Osteoblast (primary cell): ENCODE results near the gene SLC25A11. TPM values are rescaled to one million over a fixed set of nuclear protein-coding genes. Genes with fewer than 3 reads are reported as not detected.

Experiments used
- DNase-seq: peaks from one replicate; pipeline ENCODE4 v3.0.0; 2011; ENCODE audit warnings: low spot score, mixed read lengths; ENCODE audit not compliant: insufficient read length; ENCODE audit errors: missing footprints
- H2AFZ ChIP-seq: 2 replicates; pipeline ENCODE4 v1.6.0; 2011; ENCODE audit warnings: mild to moderate bottlenecking, low read length
- H3K27ac ChIP-seq: 2 replicates; pipeline ENCODE4 v1.5.1; 2011; ENCODE audit warnings: mild to moderate bottlenecking, low read depth, low read length, moderate library complexity
- H3K27me3 ChIP-seq: 2 replicates; pipeline ENCODE4 v1.6.0; 2012; ENCODE audit warnings: mild to moderate bottlenecking, control low read depth, inconsistent platforms, low read length, moderate library complexity; ENCODE audit not compliant: insufficient read depth
- H3K36me3 ChIP-seq: 2 replicates; pipeline ENCODE4 v1.5.1; 2011; ENCODE audit warnings: mild to moderate bottlenecking, low read length, control low read depth, moderate library complexity; ENCODE audit not compliant: insufficient read depth
- H3K4me1 ChIP-seq: 2 replicates; pipeline ENCODE4 v1.5.1; 2011; ENCODE audit warnings: mild to moderate bottlenecking, low read length, control low read depth, moderate library complexity; ENCODE audit not compliant: insufficient read depth
- H3K4me2 ChIP-seq: 2 replicates; pipeline ENCODE4 v1.6.0; 2011; ENCODE audit warnings: mild to moderate bottlenecking, low read length; ENCODE audit not compliant: insufficient read depth
- H3K4me3 ChIP-seq: fragments of 200-600 bp; sonication (generic); 3 replicates; pipeline ENCODE4 v1.5.1; 2012; ENCODE audit warnings: mild to moderate bottlenecking, low read length, inconsistent platforms; ENCODE audit not compliant: insufficient read depth
- H3K79me2 ChIP-seq: 2 replicates; pipeline ENCODE4 v1.6.0; 2012; ENCODE audit warnings: mild to moderate bottlenecking, low read length, control low read depth, inconsistent platforms; ENCODE audit not compliant: insufficient read depth
- H3K9me3 ChIP-seq: 2 replicates; pipeline ENCODE4 v1.5.1; 2011; ENCODE audit warnings: low read depth, low read length, control low read depth
- H4K20me1 ChIP-seq: 2 replicates; pipeline ENCODE4 v1.6.0; 2012; ENCODE audit warnings: mild to moderate bottlenecking, low read length, control low read depth; ENCODE audit not compliant: insufficient read depth
- CTCF ChIP-seq: IDR thresholded peaks from 2 replicates; pipeline ENCODE4 v1.5.1; 2011; ENCODE audit warnings: mild to moderate bottlenecking, low read depth, low read length, moderate library complexity; ENCODE audit errors: extremely low read depth
- total RNA-seq: library from RNA; depleted of rRNA; stranded (reverse); fragments of >200 nt; gene quantifications from 2 replicates; pipeline ENCODE4 v1.2.3, GENCODE V29; 2012

Gene SLC25A11
- total RNA-seq, 1 donor = 47.4 TPM

DNA sequence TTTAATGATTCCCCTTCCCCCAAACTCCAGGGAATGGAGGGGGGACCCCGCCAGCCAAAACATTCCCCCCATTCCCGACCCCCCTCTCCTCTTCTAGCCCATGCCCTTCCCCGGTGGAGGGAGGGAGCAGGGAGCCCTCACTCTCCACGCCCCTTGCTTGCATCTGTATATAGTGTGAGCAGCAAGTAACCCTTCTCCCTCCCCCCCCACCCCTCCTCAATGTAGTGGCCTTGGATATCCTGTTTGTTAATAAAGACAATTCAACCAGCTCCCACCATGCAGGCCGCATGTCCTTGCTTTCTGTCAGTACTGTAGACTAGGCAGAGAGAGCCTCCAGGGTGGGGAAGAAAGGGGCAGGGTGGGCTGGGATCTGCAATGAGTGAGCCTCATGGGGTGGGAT lies 42.1 kb downstream of the SLC25A11 start:
- no peak for TF ChIP-seq CTCF
- no peak overlapping the region for H2AFZ ChIP-seq

DNA sequence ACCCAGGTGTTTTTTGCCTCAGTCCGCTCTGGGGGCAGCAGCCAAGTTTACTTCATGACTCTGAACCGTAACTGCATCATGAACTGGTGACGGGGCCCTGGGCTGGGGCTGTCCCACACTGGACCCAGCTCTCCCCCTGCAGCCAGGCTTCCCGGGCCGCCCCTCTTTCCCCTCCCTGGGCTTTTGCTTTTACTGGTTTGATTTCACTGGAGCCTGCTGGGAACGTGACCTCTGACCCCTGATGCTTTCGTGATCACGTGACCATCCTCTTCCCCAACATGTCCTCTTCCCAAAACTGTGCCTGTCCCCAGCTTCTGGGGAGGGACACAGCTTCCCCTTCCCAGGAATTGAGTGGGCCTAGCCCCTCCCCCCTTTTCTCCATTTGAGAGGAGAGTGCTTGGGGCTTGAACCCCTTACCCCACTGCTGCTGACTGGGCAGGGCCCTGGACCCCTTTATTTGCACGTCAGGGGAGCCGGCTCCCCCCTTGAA lies 42.6 kb downstream of the SLC25A11 start:
- H3K27ac ChIP-seq = no peak overlapping the region
- peaks cover 5% of the 10 kb centered on the region for H4K20me1 ChIP-seq
- no peaks in the 10 kb centered on the region for H3K27me3 ChIP-seq
- peak; percentile 52 for DNase-seq
- H3K4me1 ChIP-seq = peaks cover 10% of the 10 kb centered on the region
- no peak overlapping the region for H3K4me3 ChIP-seq
- no peaks in the 10 kb centered on the region for H3K79me2 ChIP-seq
- H3K9me3 ChIP-seq = no peaks in the 10 kb centered on the region
- peaks cover 36% of the 10 kb centered on the region for H3K36me3 ChIP-seq
- TF ChIP-seq CTCF = no peak
- H3K4me2 ChIP-seq = no peak overlapping the region
- H2AFZ ChIP-seq = no peak overlapping the region

More for the DNA sequence above, 42.1 kb downstream of the SLC25A11 start:
- DNase-seq = peak; percentile 77
- Histone ChIP-seq H3K36me3 (peaks cover 31% of the 10 kb centered on the region), H3K27me3 (no peaks in the 10 kb centered on the region), H3K9me3 (no peaks in the 10 kb centered on the region), H3K4me1 (peaks cover 10% of the 10 kb centered on the region), H3K79me2 (no peaks in the 10 kb centered on the region), H4K20me1 (peaks cover 5% of the 10 kb centered on the region), H3K27ac (no peak overlapping the region), H3K4me2 (no peak overlapping the region), H3K4me3 (no peak overlapping the region)

- H3K27ac ChIP-seq = no peak overlapping the region
- no peaks in the 10 kb centered on the region for H3K79me2 ChIP-seq
- no peak overlapping the region for H2AFZ ChIP-seq
- DNase-seq = peak; percentile 80
- H3K4me2 ChIP-seq = no peak overlapping the region
- peaks cover 10% of the 10 kb centered on the region for H3K4me1 ChIP-seq
- no peak overlapping the region for H3K4me3 ChIP-seq
- H3K9me3 ChIP-seq = no peaks in the 10 kb centered on the region
- no peak for TF ChIP-seq CTCF
- peaks cover 5% of the 10 kb centered on the region for H4K20me1 ChIP-seq
- peaks cover 40% of the 10 kb centered on the region for H3K36me3 ChIP-seq
- H3K27me3 ChIP-seq = no peaks in the 10 kb centered on the region
These were observed 43.3 kb downstream of the SLC25A11 start for GRCh38 chr17:4896332-4897197.

DNA sequence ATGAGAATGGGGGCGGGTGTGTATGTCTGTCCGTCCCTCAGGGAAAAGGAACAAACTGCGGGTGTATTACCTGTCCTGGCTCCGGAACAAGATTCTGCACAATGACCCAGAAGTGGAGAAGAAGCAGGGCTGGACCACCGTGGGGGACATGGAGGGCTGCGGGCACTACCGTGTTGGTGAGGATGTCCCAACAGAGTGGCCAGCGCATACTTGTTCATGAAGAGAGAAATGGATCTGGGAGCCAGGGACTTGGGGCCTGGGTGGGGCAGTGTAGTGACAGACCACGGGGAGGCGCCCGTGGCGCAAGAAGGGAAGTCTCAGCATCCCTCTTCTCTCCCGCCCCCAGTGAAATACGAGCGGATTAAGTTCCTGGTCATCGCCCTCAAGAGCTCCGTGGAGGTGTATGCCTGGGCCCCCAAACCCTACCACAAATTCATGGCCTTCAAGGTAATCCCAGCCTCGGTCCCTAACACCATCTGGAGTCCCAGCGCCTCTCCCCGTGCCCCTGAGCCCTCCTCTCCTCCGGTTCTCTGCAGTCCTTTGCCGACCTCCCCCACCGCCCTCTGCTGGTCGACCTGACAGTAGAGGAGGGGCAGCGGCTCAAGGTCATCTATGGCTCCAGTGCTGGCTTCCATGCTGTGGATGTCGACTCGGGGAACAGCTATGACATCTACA lies 44.1 kb downstream of the SLC25A11 start:
- no peaks in the 10 kb centered on the region for H3K9me3 ChIP-seq
- no peaks in the 10 kb centered on the region for H3K27me3 ChIP-seq
- no peak overlapping the region for H3K4me2 ChIP-seq
- H3K4me1 ChIP-seq = peaks cover 10% of the 10 kb centered on the region
- H3K27ac ChIP-seq = no peak overlapping the region
- peaks cover 5% of the 10 kb centered on the region for H4K20me1 ChIP-seq
- no peak overlapping the region for H2AFZ ChIP-seq
- peaks cover 44% of the 10 kb centered on the region for H3K36me3 ChIP-seq
- peak; percentile 72 for DNase-seq
- H3K79me2 ChIP-seq = no peaks in the 10 kb centered on the region
- TF ChIP-seq CTCF = no peak
- H3K4me3 ChIP-seq = no peak overlapping the region
